Midbrain (tissue), 1 donor: ENCODE measurements around the gene RPRD1B.

Source experiments
- DNase-seq: peaks from one replicate; lab custom pipeline; 2025; lab: John Stamatoyannopoulos, UW

The RPRD1B gene

DNA sequence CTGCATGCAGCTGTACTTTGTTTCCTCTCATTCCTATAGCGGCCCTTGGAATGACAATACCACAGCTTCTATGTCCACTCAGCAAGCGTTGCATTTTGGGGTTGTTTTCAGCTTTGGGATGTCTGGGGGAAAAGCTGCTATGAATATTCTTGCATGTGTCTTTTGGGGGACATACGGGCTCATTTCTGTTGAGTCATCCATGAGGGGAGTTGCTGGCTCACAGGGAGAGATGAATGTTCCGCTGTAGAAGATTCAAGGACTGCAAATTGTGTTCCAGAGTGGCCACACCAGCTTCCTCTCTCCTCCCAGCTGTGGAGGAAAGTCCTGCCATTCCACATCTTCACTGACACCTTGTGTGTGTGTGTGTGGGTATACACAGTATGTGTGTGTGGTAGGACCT, 88.2 kb downstream of the RPRD1B start:
- no peak for DNase-seq

DNA sequence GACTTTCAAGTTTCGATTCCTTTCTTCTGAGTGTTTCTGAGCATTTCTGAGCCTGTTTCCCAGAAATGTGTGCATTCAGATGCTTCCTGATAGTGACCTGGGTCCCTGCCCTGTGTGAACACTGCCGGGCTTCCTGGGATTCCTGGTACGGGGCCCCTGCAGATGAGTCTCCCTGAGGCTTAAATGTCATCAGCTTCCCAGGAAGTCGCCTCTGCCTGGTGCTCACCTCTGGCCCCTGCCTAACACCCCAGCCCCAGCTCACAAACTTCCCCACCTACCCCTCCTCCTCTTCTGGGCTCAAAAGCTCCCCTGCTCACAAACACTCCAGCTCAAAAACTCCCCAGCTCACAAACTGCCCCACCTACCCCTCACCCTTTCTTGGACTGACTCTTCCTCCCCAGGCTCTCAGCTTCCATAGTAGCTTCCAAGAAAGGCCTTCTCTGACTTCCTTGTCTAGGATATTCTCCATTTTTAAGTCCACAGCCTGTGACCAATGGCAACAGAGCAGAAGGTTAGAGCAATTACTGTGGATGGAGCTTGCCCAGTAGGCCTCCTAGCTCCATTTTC, 89.6 kb downstream of the RPRD1B start:
- no peak for DNase-seq

DNA sequence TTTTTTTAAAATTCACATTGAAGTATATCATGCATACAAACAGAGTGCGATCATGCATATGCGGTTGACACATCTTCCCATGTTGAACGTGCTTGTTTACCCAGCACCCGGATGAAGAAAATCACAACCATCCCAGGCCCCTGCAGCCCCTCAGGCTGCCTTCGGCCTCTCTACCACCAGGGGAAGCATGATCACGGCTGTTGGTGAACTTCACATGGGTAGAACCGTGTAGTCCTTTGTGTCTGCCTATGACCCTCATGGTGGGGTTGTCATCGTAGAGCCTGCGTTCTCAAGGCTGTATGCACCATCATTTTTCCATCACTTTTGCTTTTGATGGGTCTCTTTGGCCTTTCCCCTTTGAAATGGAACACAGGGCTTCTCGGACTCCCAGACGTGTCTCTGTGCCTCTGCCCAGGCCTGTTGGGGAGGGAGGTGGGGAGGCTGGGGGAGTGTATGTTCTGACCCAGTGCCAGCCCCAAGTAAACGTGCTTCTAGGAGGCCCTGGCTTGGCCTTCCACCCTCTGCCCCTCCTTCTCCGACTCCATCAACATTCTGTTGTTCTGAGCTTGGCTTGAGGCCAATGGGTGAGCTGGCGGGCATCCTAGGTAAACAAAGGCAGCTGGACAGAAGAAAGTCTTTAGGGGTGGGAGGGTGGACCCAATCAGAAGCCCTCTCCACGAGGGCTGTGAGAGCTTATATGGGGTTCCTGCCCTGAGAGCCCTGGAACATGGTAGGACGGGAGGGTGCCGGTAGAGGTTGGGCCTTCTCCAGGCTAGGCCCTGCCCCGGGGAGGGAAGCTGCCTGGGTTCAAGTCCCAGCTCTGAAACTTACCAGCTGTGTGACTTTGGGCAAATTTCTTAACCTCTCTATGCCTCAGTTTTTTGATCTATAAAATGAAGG, 91.9 kb downstream of the RPRD1B start:
- no peak for DNase-seq

DNA sequence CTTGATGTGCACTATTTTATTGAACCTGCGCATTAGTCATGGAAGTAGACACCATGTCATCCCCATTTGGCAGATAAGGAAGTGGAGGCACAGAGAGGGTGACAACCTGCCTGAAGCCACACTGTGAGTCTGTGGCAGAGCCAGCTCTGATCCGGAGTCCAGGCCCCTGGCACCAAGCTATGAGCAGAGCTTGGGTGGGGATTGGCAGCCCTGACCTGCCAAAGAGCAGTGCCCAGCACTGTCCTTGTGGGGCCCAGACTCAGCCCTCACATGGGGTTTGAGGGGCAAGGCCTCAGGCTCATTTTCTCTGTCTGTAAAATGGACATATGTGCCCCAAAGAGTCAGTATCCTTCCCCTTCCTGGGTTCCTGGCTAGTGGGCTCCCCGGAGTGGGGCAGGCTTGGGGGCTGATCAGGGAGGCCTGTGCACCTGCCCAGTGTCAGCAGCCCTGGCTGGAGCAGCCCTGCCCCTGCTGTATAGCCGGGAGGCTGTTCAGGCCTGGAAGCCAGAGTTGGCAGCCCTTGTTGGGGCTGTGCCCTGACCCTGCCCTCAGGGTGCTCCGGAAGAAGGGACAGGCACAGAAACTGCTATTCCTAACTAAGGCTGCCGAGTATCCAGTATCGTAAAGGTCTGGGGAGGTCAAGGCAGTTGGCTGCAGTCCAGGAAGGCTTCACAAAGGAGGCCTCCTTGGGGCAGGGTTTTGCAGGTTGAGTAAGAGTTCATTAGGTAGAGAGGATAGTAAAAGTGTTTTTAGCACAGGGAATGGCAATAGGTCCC, 92.8 kb downstream of the RPRD1B start:
- DNase-seq: no peak

DNA sequence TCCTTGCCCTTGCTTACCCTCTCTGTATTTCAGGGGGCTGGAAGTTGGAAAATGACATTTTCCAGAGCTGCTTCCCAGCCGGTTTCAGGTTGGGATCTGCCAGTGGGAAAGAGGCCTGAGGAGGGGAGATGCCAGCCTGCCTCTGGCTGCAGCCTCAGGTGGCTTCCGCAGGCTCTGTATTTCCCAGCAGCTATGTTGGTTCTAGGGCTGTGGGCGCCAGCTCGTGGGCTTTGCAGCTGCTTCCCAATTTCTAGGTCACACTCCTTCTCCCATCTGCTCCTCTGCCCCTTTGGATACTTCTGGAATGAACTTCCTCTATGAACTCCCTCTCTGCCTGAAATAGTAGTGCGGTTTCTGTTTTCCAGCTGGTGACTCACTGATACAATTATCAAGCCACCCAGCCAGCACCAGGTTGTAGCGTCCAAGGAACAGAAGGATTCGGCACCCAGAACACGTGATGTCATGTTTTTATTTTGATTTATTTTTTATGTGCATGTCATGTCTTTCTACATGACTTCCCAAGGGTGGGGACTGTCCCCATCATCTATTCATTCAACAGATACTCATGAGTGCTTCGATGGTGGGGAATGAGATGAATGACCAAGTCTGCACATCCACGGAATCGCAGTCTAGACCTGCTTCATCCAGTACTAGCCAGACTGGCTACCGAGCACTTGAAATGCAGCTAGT, 93.5 kb downstream of the RPRD1B start:
- no peak for DNase-seq

DNA sequence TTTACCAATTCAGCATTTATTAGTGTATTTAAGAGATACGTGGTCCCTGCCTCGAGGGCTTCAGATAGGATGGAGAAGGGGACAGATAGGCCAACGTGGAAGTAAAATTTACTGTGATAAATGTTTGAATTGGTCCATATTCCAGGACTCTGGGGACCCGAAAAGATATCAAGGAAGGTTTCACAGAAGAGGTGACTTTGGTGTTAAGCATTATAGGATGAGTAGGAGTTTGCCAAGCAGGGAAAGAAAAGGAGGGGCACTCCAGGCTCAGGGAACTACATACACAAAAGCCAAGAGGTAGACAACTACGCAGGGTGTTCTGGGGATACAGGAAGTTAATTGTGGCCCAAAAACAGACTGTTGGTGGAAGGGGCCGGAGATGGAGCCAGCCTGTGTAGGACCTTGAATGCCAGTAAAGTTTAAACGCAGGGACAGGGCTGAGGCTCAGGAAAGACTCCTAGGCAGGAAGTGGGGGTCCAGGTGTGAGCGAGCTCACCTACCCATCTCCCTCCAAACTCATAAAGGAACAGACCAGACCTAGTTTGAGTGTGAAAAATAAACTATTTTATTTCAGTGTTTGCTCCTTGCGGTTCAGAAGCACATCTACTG, 94.5 kb downstream of the RPRD1B start:
- DNase-seq: no peak

DNA sequence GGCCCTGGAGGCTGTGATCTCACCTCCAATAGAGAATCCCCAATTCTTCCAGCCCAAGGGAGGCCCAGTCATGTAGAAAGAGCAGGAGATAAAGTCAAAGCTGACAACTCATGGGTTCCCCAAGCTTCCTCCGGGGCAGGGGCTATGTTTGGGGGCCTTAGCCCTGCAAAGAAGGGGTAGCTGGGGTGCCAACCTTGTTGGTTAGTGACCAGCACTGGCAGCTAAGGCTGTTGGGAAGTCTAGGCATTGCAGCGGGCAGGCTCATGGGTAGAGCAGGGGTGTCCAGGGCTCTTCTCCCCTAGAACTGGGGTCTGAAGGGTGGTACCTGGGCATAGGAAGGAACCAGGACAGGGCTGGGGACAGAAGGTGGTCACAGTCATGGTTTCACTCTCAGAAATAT, 95.1 kb downstream of the RPRD1B start:
- no peak for DNase-seq

DNA sequence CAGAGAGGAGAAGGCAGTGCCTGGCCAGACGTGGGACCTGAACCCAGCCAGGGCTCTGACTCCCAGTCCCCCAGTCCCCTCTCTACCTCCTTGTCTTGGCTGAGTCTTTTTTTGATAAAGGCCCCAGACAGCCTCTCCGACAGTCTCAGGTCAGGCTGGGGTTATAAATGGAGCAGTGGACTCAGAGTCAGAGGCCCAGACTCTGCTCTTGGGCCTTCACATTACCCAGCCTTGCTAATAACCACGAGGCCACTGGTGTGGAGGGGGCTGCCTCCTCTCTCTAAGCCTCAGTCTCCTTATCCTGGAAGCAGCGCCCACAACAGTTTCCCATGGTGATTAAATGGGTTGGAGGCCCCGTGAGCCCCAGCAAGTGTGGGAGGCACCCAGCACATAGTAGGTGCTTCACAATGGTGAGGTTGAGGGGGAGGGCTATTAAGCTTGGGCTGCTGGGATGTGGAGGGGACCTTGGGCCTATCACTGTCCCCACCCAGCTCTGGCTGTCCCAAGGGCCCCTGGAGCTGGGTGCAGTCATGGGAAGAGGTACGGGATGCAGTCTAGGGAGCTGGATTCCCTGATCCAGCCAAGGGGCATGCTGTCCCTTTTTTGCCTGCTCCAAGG, 95.8 kb downstream of the RPRD1B start:
- DNase-seq: no peak

DNA sequence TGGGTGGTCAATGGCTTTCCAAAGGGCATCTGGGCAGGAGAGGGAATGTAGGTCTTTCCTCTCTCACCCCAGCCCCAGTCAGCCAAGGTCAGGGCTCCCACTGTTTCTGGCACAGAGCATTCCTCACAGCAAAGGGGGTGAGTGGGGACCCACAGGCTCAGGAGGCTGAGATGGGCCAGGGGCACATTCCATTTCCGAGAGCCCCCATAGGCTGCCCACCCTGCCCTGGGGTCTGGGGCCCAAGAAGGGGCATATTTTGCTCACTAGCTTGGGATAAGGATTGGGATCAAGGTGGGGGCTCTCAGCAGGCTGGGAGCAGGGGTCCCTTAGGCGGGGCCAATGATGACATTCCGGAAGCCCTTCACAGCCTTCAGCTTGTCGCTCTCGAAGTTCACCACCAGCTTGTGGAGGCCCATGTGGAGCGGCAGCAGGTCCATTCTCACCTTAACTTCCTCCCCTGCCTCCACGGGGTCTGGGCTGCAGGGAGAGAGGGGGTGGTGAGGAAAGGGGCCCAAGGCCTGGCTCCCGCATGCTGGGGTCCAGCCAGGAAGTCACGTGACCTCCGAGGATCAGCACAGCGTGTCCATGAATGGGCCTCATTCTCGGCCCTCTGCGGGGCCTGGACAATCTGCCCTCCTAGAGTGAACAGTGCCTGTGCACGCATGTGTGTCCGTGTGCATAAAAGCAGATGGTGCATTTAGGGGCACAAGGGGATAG, 96.5 kb downstream of the RPRD1B start:
- DNase-seq: no peak

DNA sequence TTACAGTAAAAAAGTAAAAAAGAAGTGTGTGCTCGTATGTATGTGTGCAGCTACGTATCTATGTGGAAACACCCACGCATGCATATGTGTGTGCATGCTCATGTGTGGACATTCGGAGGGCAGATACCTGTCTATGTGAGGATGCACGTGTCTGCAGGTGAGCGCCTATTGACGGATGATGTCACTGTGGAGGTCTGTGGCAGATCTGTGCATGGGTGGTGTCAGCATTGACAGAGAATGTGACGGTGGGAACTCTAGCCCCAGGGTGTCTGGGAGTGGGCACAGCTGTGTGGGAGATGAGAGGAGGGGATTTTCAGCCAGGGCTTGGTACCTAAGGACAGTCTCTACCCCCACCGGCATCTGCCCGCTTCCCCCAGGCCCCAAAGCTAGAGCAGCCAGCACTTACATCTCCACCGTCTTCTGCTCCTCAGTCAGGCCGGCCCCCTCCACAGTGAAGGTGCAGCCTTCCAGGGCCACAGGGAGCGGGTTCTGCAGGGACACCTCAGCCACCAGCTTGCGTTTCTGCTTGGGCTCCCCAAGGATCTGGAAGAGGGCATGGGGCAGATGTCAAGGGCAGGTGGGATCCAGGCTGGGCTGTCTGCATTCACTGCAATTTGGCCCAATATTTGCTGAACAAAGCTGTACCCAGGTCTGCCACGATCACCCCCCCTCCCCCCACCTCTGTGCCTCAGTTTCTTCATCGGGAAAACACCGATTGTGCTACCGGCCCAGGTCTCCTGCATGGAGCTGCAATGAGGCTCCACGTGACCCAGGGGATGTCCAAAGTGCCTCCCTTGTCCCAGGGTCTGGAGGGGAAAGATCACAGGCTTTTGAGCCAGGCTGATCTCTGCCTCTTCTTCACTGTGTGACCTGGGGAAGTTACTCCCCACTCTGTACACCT, 97.4 kb downstream of the RPRD1B start:
- no peak for DNase-seq

DNA sequence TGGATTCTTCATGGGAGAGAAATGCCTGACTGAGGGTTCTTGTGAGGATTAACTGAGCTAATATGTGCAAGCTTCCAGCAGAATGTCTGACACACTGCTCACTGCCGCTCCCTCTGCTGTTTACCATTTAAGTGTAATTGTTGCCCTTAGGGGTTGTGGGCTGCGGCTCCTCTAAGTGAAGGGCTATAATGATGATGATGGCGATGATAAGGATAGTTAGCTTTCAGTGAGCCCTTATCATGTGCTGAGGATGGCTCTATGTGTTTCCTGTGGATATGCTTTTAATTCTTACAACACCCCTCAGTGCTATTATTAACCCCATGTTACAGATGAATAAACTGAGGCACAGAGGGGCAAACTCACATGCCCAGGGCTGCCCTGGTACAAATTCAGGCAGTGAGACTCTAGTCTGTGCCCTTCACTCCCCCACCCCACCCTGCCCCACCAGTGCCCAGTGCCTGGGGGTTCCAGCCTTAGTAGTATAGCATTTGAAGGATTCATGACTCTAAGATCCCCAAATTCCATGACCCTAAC, 98.1 kb downstream of the RPRD1B start:
- DNase-seq: no peak

DNA sequence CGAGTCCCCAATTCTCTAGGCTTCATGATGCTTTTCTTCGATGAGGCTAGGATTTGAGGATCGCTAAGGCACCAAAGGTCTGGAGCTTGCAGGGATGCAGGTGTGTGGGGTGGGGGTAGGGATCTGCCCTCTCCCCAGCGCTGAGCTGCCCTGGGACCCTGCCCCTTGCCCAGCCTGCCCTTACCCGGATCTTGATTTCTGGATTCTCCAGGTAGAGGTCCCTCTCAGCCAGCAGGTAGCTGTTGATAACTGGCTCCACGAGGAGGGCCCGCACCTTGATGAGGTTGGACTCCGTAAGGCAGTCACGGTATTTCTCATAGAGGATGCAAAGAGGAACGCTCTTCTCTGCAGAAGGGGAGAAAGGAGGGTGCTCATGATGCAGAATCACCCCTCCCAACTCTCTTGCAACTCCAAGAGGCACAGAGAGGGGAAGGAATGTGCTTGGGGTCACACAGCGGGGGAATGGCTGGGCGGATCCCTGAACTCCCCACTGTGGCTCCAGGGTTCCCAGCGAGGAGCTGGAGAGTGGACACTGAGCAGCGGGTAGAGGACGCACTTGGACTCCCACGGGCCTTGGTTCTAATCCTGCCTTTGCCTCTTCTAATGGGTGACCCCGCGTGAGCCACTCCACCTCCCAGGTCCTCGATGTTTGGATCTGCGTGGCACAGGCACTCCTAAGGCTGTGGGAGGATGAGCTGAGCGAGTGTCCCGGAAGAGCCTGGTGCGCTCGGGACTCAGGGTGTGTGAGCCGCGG, 98.8 kb downstream of the RPRD1B start:
- DNase-seq: no peak

DNA sequence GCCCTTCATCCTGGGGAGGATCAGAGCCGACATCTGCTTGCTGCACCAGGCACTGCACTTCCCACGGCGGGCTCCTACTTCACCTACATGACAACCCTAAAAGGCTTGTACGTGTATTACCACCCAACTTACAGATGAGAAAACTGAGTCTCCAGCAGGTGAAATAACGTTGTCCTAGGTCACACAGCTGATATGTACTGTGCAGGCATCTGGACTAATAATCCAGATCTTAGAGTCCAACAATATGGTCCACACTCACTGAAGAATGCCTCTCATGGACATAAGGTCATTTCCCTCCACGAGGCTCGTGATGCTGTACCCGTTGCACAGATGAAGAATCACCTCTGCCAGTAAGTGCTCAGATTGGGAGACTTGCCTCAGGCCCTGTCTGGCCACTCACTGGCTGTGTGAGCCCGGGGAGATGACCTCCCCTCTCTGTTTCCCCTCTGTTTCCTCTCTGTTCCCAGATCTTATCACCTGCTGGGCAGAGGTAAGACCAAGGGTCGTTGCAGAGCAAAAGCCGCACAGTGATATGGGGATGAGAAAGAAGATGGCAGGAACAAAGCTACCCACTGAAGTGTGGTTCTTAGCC, 99.5 kb downstream of the RPRD1B start:
- DNase-seq: no peak

DNA sequence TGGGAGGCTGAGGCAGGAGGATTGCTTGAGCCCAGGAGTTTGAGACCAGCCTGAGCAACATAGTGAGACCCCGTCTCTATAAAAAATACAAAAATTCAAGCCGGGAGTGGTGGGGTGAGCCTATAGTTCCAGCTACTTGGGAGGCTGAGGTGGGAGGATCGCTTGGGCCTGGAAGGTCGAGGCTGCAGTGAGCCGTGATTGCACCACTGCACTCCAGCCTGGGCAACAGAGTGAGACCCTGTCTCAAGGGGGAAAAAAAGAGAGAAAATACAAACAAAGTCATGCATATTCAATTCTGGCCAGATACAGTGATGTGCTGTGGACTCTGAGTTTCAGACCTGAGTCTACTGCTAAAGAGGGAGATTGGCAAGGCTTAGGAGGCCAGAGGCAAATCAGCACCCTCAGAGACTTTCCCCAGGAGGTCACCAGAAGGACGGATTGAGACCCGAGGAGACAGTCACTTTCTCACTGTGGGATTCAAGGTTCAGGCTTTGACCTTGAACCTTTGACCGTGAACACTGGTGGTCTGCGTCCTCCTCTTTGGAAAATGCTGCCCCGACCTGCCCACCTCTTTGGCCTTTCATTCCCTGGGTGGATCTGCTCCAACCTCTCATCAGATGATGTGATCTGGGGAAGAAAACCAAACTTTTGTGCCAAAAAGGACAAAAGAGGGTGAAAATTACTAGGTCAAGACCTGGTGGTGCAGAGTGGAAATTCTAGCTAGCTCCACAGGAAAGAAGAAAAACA, 100.3 kb downstream of the RPRD1B start:
- DNase-seq: no peak

DNA sequence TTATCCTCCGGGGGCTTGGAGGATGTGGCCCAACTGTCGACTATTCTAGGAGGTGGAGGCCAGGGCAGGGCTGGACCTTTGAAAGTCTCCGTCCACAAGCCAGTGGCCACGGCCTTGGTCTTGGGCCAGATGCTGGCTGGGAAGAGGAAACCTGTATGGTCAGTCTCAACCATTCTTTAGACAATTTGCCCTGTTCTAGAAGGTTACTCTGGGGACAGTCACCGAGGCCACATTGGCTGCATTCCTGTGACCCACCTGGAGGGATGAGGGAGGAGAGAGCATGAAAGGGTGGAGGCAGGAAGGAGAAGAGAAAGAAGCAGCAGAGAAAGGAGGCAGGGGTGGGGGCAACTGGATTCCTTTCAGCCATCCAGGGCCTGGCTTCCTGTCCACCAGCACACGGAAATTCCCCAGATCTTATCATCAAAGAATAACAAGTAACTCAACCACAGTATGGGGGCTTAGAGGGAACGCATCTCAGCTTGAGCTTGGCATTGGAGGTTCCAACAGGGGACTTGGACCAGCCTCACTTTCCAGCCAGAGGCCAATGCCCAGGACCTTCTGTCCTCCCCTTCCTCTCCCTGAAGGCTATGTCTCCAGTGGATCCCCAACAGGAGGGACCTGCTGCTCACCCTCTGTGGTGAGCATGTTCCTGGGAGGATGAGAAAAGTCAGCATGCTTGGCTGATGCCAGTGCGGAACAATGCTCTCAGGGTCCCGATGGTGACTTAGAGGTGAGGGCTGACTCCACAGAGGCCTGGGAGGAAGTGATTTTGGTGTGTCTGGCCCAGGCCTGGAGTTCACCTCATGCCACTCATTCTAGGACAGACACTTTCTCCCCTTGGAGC, 101.1 kb downstream of the RPRD1B start:
- DNase-seq: no peak

DNA sequence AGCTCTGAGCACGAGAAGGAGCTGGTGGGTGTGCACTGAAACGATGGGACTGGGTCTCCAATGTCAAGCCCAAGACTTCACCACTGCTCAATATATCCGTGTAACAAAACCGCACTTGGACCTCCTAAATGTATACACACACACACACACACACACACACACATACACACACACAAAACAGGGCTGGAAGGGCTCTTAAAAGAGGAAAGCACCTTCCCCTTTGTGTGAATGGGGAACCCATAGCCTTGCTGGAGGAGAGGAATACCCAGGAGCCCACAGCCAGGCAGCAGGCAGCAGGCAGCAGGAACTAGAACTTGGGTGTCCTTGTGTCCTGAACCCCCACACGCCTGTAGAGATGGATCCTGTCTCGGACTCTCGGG, 101.7 kb downstream of the RPRD1B start:
- no peak for DNase-seq
